ENCODE results near the gene NRXN2.

The NRXN2 gene

GRCh38 chr11:64663656-64664055 is 59.3 kb downstream of the NRXN2 start:
- no peak for DNase-seq (ENCODE audit: low read depth in 2 of 2)
- no peak for TF ChIP-seq CTCF (IDR thresholded peaks at IDR 0.05; ENCODE audit: low read depth, low read length)

GRCh38 chr11:64661614-64662013 is 61.4 kb downstream of the NRXN2 start:
- no peak overlapping the region for H3K4me3 ChIP-seq (replicated peaks in 1 of 2; ENCODE audit: low read depth in 2 of 2, low read length in 2 of 2)
- TF ChIP-seq CTCF (IDR thresholded peaks at IDR 0.05; ENCODE audit: low read depth, low read length), result no peak
- no peak for DNase-seq (ENCODE audit: low read depth in 2 of 2)

More at GRCh38 chr11:64663656-64664055, 59.3 kb downstream of the NRXN2 start:
- H3K4me3 ChIP-seq (replicated peaks in 1 of 2; ENCODE audit: low read depth in 2 of 2, low read length in 2 of 2), result no peak overlapping the region

- no peak overlapping the region for H3K4me3 ChIP-seq (replicated peaks in 1 of 2; ENCODE audit: low read depth in 2 of 2, low read length in 2 of 2)
- peak; percentile 78 to 88 for DNase-seq (ENCODE audit: low read depth in 2 of 2)
- TF ChIP-seq CTCF (IDR thresholded peaks at IDR 0.05; ENCODE audit: low read depth, low read length), result no peak
Measured at GRCh38 chr11:64661146-64661545, 61.9 kb downstream of the NRXN2 start.

DNA sequence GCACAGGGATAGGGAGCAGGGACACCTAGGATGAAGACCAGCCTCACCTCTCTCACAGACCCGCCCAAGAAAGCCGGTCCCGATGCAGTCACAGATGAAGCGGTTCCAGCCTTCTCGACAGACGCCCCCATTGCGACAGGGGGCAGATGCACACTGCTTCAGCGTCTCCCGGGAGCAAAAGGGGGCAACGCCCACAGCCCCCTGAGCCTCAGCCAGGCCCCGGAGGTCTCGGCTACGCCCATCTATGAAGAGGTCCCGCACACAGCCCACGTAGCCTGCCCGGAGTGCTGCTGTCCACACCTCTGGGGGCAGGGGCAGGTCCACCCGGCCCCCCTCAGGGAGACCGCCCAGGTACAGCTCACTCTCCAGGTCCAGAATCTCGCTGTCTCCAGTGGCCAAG is 62.3 kb downstream of the NRXN2 start:
- peak overlapping the region in 1 of 2 donors; percentile 18 for H3K4me3 ChIP-seq (replicated peaks in 1 of 2; ENCODE audit: low read depth in 2 of 2, low read length in 2 of 2)
- no peak for TF ChIP-seq CTCF (IDR thresholded peaks at IDR 0.05; ENCODE audit: low read depth, low read length)

DNA sequence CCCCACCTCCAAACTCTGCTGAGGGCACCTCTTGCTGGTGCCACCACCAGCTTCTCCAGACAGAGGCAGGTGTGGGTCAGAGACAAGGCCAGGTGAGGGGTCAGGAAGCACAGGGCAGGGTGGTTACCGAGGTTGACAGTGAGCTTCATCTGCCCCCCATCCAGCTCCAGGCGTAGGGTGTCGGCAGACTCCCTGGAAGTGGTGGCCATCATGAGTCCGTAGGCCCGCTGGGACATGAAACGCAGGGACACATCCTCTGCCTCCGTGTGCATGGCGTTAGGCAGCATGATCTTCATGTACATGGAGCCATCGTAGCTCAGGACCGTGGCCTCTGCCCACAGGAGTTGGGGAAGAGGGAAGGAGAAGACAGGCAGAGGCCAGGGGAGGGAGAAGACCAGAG is 62.8 kb downstream of the NRXN2 start:
- no peak for TF ChIP-seq CTCF (IDR thresholded peaks at IDR 0.05; ENCODE audit: low read depth, low read length)

More for the DNA sequence above, 62.3 kb downstream of the NRXN2 start:
- DNase-seq (ENCODE audit: low read depth in 2 of 2), result no peak

DNA sequence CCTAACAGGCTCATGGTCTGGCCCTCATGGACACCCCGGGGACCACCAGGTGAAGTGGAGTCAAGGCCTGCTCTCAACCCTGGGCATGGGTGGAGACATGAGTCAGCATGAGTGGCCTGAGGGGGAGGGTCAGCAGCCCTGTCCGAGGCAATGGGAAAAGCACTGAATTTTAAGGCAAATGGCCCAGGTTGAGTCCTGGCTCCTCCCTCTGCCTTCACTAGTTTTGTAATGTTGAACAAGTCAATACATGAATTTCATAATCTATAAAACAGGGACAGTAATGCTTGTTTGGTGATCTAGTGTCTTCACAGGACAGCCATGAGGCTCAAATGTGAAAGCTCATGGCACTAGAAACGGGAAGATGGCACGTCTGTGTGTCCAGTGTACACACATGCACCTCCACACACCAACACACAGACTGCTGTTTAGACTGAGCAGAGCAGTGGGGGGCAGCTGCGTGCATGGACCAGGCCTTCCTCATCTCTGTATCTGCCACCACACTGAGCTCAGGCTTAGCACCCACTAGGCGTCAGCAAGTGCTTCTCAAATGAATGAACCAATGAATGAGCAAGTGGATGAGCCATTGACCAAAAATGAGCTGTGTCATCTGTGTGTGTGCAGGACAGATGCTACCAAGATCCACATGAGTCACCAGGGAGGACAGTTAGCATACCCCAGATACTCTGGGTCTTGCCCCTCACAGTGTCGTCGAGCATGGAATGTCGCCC is 63.4 kb downstream of the NRXN2 start:
- peak; percentile 23 to 93 for DNase-seq (ENCODE audit: low read depth in 2 of 2)
- TF ChIP-seq CTCF (IDR thresholded peaks at IDR 0.05; ENCODE audit: low read depth, low read length), result no peak
- no peak overlapping the region for H3K4me3 ChIP-seq (replicated peaks in 1 of 2; ENCODE audit: low read depth in 2 of 2, low read length in 2 of 2)

More for the DNA sequence above, 62.8 kb downstream of the NRXN2 start:
- DNase-seq (ENCODE audit: low read depth in 2 of 2), result no peak
- H3K4me3 ChIP-seq (replicated peaks in 1 of 2; ENCODE audit: low read depth in 2 of 2, low read length in 2 of 2), result no peak overlapping the region

- TF ChIP-seq CTCF (IDR thresholded peaks at IDR 0.05; ENCODE audit: low read depth, low read length), result no peak
- no peak for DNase-seq (ENCODE audit: low read depth in 2 of 2)
- H3K4me3 ChIP-seq (replicated peaks in 1 of 2; ENCODE audit: low read depth in 2 of 2, low read length in 2 of 2), result no peak overlapping the region
Measured at GRCh38 chr11:64658265-64658664, 64.7 kb downstream of the NRXN2 start.

Data from cardiac fibroblast (primary cell).